Thyroid gland (tissue), 4 donors: ENCODE measurements around the gene MED16. TPM values are rescaled to one million over a fixed set of nuclear protein-coding genes. Genes with fewer than 3 reads are reported as not detected.

ENCODE experiments used
- DNase-seq, 2 donors: peaks; one replicate each; pipeline ENCODE4 v3.0.0-alpha.2; 2019
- H3K27ac ChIP-seq, 3 donors: fragments of 200-600 bp; sonication (generic); 1 replicate in 2 of 3; 2 replicates in 1 of 3; pipeline ENCODE4 v1.5.1; 2016 to 2019; ENCODE audit warnings: mild to moderate bottlenecking in 1 of 3, moderate library complexity in 1 of 3
- H3K27me3 ChIP-seq: fragments of 200-600 bp; sonication (generic); one replicate; pipeline ENCODE4 v1.5.1; 2019
- H3K36me3 ChIP-seq, 2 donors: fragments of 200-600 bp; sonication (generic); one replicate each; pipeline ENCODE4 v1.5.1; 2016 to 2019
- H3K4me1 ChIP-seq, 2 donors: fragments of 200-600 bp; sonication (generic); one replicate each; pipeline ENCODE4 v1.5.1; 2017 to 2019
- H3K4me3 ChIP-seq, 3 donors: fragments of 200-600 bp; sonication (generic); replicated peaks in 1 of 3; 1 replicate in 2 of 3; 2 replicates in 1 of 3; pipeline ENCODE4 v1.5.1; 2016; ENCODE audit warnings: mild to moderate bottlenecking in 1 of 3
- H3K9me3 ChIP-seq: fragments of 200-600 bp; sonication (generic); one replicate; pipeline ENCODE4 v1.5.1; 2017
- CTCF ChIP-seq, 6 experiments: fragments of 200-600 bp in 3 of 6; fragments of 450-650 bp in 3 of 6; sonication (generic) in 3 of 6; IDR thresholded peaks; one replicate each; pipeline ENCODE4 v1.5.1; 2016 to 2019; ENCODE audit warnings: antibody characterized with exemption in 6 of 6, mild to moderate bottlenecking in 2 of 6, inconsistent platforms in 1 of 6, moderate library complexity in 1 of 6
- POLR2A ChIP-seq, 2 donors: fragments of 450-650 bp; IDR thresholded peaks; one replicate each; pipeline ENCODE4 v1.6.1; 2017; ENCODE audit warnings: antibody characterized with exemption in 2 of 2, mild to moderate bottlenecking in 2 of 2, moderate library complexity in 1 of 2
- WGBS, 2 donors: methylation state at CpG; one replicate each; pipeline ENCODE4 v1.1.5; 2017; 5-methylcytosine and 5-hydroxymethylcytosine counted together
- intact Hi-C: fragments of 100-400 bp; cut with DNase I; formaldehyde crosslinking; loops from one replicate; pipeline ENCODE4 v1.15.1; 2023
- total RNA-seq, 4 donors: library from RNA; depleted of rRNA; stranded (reverse); fragments of >200 nt; gene quantifications; one replicate each; pipeline ENCODE4 v1.2.3, GENCODE V29; 2016

The MED16 gene
- total RNA-seq, 4 donors from 2014 or later, result 33.2 to 66.5 (median 54.3) TPM

GRCh38 chr19:918481-919198, 25.7 kb upstream of the MED16 start:
- 0 to 3% methylated on average over 9 to 39 of the region's 58 CpGs for WGBS, 2 donors
- TF ChIP-seq CTCF (IDR thresholded peaks at IDR 0.05), result no peak
- TF ChIP-seq POLR2A (IDR thresholded peaks at IDR 0.05), result no peak
- peaks cover 23 to 39% of the 10 kb centered on the region in 2 donors for H3K4me1 ChIP-seq
- peaks cover 30% of the 10 kb centered on the region for H3K27me3 ChIP-seq
- no peaks in the 10 kb centered on the region for H3K9me3 ChIP-seq
- no peak overlapping the region for H3K27ac ChIP-seq
- H3K4me3 ChIP-seq, result no peak overlapping the region
- intact Hi-C loops, result loop anchor here (5.0 kb wide), 2 partner anchors 56 to 146 kb away; no protein-coding TSS in a partner anchor
- H3K36me3 ChIP-seq, result no peaks in the 10 kb centered on the region
- no peak for DNase-seq

GRCh38 chr19:918152-918437, 25.1 kb upstream of the MED16 start:
- WGBS, 2 donors, result 7% methylated on average over 3 of the region's 12 CpGs; no CpG with 5 or more reads in 1 of the 2 donors

GRCh38 chr19:917323-918151, 24.6 kb upstream of the MED16 start, which contains the start of gene KISS1R:
TSS of gene KISS1R (plus strand) at chr19:917333. CDS start at chr19:917503, 170 bp downstream.
- WGBS, 2 donors, result 0 to 1% methylated on average over 2 to 19 of the region's 87 CpGs
- Histone ChIP-seq H3K36me3 (no peaks in the 10 kb centered on the region), H3K9me3 (no peaks in the 10 kb centered on the region), H3K27me3 (peaks cover 30% of the 10 kb centered on the region), H3K4me1 (peaks cover 27 to 42% of the 10 kb centered on the region in 2 donors), H3K4me3 (peak within 1 kb of the TSS in 1 of 3 donors; percentile 10), H3K27ac (no peak within 1 kb of the TSS)
- TF ChIP-seq CTCF (IDR thresholded peaks at IDR 0.05) (peak in 2 of 6 experiments; percentile 32 to 33), POLR2A (IDR thresholded peaks at IDR 0.05) (no peak)
- intact Hi-C loops, result loop anchor here (5.0 kb wide), 2 partner anchors 55 to 145 kb away; no protein-coding TSS in a partner anchor
- DNase-seq, result no peak

More at GRCh38 chr19:918152-918437, 25.1 kb upstream of the MED16 start:
- intact Hi-C loops, result loop anchor here (5.0 kb wide), 2 partner anchors 56 to 146 kb away; no protein-coding TSS in a partner anchor
- H3K4me1 ChIP-seq, result peaks cover 27 to 42% of the 10 kb centered on the region in 2 donors
- peaks cover 30% of the 10 kb centered on the region for H3K27me3 ChIP-seq
- no peak for DNase-seq
- no peaks in the 10 kb centered on the region for H3K36me3 ChIP-seq
- TF ChIP-seq POLR2A (IDR thresholded peaks at IDR 0.05) (no peak), CTCF (IDR thresholded peaks at IDR 0.05) (no peak)
- H3K9me3 ChIP-seq, result no peaks in the 10 kb centered on the region
- H3K4me3 ChIP-seq, result no peak overlapping the region
- no peak overlapping the region for H3K27ac ChIP-seq

GRCh38 chr19:916645-917322, 23.8 kb upstream of the MED16 start:
- peak in 1 of 2 donors; percentile 61 for DNase-seq
- H3K27ac ChIP-seq, result no peak overlapping the region
- H3K36me3 ChIP-seq, result no peaks in the 10 kb centered on the region
- H3K4me3 ChIP-seq, result peak overlapping the region in 1 of 3 donors; percentile 10
- H3K9me3 ChIP-seq, result no peaks in the 10 kb centered on the region
- 47 to 60% methylated on average over 7 to 10 of the region's 35 CpGs for WGBS, 2 donors
- H3K27me3 ChIP-seq, result peaks cover 30% of the 10 kb centered on the region
- H3K4me1 ChIP-seq, result peaks cover 27 to 42% of the 10 kb centered on the region in 2 donors
- no peak for TF ChIP-seq POLR2A (IDR thresholded peaks at IDR 0.05)
- TF ChIP-seq CTCF (IDR thresholded peaks at IDR 0.05), result no peak
- intact Hi-C loops, result loop anchor here (5.0 kb wide), 2 partner anchors 54 to 144 kb away; no protein-coding TSS in a partner anchor
